ACC112 (cell line): ENCODE data around the gene NYNRIN.

Experiments used
- H2AFZ ChIP-seq: fragments of 200-600 bp; sonication (generic); one replicate; pipeline ENCODE4 v1.6.0; 2017; ENCODE audit warnings: antibody characterized with exemption, low read length; ENCODE audit not compliant: unreplicated experiment
- H3K27ac ChIP-seq: fragments of 200-600 bp; sonication (generic); 2 replicates; pipeline ENCODE4 v1.5.1; 2014; ENCODE audit warnings: low read depth, mild to moderate bottlenecking, antibody characterized with exemption, low read length, moderate library complexity
- H3K27me3 ChIP-seq: fragments of 200-600 bp; sonication (generic); 2 replicates; pipeline ENCODE4 v1.6.1; 2014; ENCODE audit warnings: mild to moderate bottlenecking, antibody characterized with exemption, low read length, moderate library complexity, mixed read lengths; ENCODE audit not compliant: insufficient read depth
- H3K36me3 ChIP-seq: fragments of 200-600 bp; sonication (generic); 2 replicates; pipeline ENCODE4 v1.6.1; 2016; ENCODE audit warnings: mild to moderate bottlenecking, antibody characterized with exemption, low read length, moderate library complexity, mixed read lengths; ENCODE audit not compliant: insufficient read depth
- H3K4me1 ChIP-seq: fragments of 200-600 bp; sonication (generic); one replicate; pipeline ENCODE4 v1.6.1; 2016; ENCODE audit warnings: low read length, mixed read lengths; ENCODE audit not compliant: insufficient read depth, unreplicated experiment, control insufficient read depth
- H3K4me3 ChIP-seq: fragments of 200-600 bp; sonication (generic); 2 replicates; pipeline ENCODE4 v1.5.1; 2014; ENCODE audit warnings: mild to moderate bottlenecking, low read depth, low read length
- H3K79me2 ChIP-seq: fragments of 200-600 bp; sonication (generic); one replicate; pipeline ENCODE4 v1.6.0; 2016; ENCODE audit warnings: low read length; ENCODE audit not compliant: control insufficient read depth, unreplicated experiment, insufficient read depth

Gene NYNRIN

DNA sequence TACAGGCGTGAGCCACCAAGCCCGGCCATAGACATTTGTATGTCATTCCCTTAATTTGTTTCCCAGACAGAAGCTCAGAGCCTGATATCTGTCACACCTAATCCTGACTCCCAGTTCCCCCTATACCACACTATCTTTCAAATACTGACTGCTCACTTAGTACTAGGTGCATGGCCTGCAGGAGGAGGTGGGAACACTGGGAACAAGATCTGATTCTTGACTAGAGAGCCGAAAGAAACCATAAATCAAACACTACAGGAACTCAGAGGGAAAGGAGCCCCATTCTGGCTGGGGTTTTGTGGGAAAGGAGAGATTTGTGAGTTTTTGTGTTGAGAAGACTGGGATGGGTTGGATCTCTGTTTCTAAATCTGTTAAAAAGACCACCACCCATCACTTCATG is 35.9 kb downstream of the NYNRIN start:
- H3K27ac ChIP-seq, result no peak overlapping the region
- H3K27me3 ChIP-seq, result no peaks in the 10 kb centered on the region
- H2AFZ ChIP-seq, result no peak overlapping the region
- peaks cover 20% of the 10 kb centered on the region for H3K79me2 ChIP-seq
- H3K4me3 ChIP-seq, result no peak overlapping the region
- peaks cover 22% of the 10 kb centered on the region for H3K36me3 ChIP-seq
- H3K4me1 ChIP-seq, result peaks cover 19% of the 10 kb centered on the region

DNA sequence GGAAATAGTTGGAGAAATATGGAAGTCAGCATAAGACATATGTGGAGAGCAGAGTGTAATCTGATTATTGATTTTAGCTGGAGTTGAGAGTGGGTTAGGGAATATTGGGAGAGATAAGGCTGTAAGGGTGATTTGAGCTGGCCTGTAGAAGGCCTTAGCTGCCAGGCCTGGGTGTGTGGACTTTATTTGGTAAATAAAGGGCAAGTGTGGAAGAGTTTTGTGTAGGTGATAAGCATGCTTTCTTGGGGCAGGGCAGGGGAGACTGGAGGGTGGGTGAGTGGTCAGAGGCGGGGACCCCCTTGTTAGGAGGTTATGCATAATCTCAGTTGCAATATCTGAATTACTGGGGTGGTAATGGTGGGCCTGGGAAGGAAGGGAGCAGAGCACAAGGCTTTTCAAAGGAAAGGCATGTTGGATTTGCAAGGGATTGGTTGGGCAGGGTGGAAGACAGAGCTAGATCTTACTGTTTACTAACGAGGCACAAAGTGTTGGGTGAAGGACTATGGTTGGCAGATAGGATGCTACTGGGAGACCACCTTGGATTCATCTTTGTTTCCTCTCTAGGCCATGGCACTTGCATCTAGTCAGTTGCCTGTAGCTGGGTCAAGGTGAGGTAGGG is 36.5 kb downstream of the NYNRIN start:
- Histone ChIP-seq H3K4me1 (peaks cover 21% of the 10 kb centered on the region), H3K27me3 (no peaks in the 10 kb centered on the region), H3K36me3 (peaks cover 23% of the 10 kb centered on the region), H2AFZ (no peak overlapping the region), H3K79me2 (peaks cover 18% of the 10 kb centered on the region), H3K4me3 (no peak overlapping the region), H3K27ac (no peak overlapping the region)

DNA sequence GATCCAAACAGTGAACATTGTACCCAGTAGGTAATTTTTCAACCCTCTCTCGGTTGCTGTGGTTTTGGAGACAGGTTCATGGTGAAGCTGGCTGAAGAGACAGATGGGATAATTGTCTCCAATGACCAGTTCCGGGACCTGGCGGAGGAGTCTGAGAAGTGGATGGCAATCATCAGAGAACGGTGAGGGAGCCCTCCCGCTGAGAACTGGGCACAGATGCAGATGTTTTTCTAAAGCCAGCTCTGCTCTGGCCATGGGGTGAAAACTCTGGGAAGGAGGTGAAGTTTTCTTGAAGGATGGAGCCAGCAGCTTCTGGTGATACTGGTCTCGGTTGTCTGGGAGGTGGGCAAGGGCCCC is 37.2 kb downstream of the NYNRIN start:
- H3K4me1 ChIP-seq, result peaks cover 27% of the 10 kb centered on the region
- H3K27ac ChIP-seq, result no peak overlapping the region
- H2AFZ ChIP-seq, result no peak overlapping the region
- no peaks in the 10 kb centered on the region for H3K27me3 ChIP-seq
- peaks cover 21% of the 10 kb centered on the region for H3K79me2 ChIP-seq
- no peak overlapping the region for H3K4me3 ChIP-seq
- H3K36me3 ChIP-seq, result peaks cover 23% of the 10 kb centered on the region

DNA sequence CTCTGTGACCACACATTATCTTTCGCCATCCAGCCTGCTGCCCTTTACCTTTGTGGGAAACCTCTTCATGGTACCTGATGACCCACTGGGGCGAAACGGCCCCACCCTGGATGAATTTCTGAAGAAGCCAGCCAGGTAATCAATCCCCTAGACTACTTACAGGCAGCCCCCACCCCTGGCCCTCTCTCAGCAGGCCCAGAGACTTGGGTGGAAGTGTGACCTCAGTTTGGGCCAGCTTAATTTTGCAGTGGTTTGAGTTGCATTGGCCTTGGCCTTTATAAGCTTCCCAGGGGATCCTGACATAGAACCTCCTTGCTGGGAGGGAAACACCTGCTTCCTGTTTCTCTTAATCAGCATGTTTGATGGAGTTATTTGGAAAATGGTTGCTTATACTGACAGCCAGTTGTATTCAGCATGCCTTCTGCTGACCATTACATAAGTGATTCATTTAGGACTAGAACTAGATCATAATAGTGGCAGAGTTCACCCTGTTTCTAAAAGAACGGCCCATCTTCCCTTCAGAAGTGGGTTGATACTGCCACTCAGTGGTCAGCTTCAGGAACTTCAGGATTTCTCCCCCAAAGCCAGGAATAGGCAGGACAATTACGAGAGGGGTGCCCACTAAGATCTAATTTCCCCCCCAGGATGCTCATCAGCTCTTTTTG is 37.7 kb downstream of the NYNRIN start:
- Histone ChIP-seq H3K27ac (no peak overlapping the region), H2AFZ (no peak overlapping the region), H3K4me3 (no peak overlapping the region), H3K79me2 (peaks cover 21% of the 10 kb centered on the region), H3K36me3 (peaks cover 23% of the 10 kb centered on the region), H3K27me3 (no peaks in the 10 kb centered on the region), H3K4me1 (peaks cover 27% of the 10 kb centered on the region)

DNA sequence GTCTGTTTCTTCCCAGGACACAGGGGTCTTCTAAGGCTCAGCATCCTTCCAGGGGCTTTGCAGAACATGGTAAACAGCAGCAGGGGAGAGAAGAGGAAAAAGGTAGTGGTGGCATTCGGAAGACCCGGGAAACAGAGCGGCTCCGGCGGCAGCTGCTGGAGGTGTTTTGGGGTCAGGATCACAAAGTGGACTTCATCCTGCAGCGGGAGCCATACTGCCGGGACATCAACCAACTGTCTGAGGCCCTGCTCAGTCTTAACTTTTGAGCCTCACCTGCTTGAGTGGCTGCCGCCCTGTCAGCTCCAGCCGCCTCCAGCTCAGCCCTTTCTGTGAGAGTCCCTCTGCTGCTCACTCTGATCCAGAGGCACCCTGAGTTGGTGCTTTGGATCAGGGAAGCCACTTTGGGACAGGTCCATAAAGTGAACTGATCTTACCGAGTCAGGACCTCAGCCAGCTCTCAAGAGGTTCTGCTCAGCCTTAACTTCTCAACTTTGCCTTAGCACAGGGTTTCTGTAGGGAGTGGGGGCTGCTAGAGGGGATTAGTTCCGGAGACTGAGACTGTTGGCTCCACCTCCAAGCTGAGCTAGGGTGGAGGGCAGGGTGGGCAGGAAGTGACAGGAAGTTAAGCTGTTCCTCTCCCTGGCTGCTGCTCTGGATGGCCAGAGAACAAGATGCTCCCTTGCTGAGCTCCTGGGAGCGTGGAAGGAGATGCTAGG is 38.4 kb downstream of the NYNRIN start:
- H3K4me1 ChIP-seq, result peaks cover 24% of the 10 kb centered on the region

DNA sequence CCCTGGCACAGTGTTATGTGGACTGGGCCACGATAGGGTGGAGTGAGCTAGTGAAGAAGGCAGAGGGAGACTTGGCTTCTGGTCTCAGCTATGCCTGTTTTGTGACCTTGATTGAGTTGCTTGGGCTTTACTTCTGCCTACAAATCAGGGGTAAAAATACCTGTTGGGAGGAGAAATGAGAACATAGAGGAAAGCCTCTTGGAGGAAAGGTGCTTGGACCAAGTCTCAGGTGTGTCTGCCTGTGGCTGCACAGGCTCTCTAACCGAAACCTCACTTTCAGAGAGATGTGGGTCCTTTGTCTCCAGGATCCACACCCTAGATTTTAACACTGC is 38.9 kb downstream of the NYNRIN start:
- Histone ChIP-seq H3K36me3 (peaks cover 20% of the 10 kb centered on the region), H3K79me2 (peaks cover 14% of the 10 kb centered on the region), H3K27me3 (no peaks in the 10 kb centered on the region), H2AFZ (no peak overlapping the region), H3K4me1 (peaks cover 19% of the 10 kb centered on the region), H3K27ac (no peak overlapping the region), H3K4me3 (no peak overlapping the region)

More for the DNA sequence above, 38.4 kb downstream of the NYNRIN start:
- Histone ChIP-seq H3K27me3 (no peaks in the 10 kb centered on the region), H3K36me3 (peaks cover 23% of the 10 kb centered on the region), H2AFZ (no peak overlapping the region), H3K79me2 (peaks cover 19% of the 10 kb centered on the region), H3K27ac (no peak overlapping the region), H3K4me3 (no peak overlapping the region)

DNA sequence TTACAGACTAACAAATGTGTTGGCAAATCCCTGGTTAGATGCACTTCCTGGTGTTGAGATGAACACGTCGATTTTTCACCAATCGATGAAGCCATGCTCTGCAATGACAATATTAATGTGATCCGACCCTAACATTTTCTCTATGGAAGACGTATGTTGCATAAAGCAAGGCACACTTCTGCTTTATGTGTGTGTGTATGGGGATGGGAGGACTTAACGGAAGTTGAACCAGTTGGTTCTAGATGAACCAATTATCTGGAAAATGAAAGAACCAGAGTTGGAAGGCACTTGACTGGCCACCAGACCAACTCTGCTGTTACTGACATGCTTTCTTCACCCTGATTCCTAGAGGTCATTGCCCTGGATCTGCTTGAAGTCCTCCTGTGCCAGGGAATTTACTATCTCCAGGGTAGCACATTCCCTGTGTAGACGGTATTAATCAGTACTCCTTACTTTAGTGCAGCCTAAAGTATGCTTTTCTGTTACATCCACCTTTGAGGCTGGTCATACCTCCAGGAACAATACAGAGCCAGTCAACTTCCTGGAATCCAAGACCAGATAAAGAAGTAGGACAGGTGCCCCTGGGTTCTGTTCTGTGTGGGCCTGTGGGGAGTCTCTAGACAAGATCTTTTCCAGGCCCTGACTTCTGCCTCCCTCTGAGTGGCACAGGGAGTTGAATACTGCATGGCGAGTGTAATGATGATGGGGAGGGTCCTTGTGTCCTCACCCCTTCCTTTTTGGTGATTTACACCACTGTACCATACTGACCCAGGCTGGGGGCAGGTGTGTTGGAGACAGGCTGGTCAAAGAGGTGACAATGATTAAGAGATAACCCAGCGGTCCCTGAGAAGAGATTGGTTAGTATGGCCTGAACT is 39.7 kb downstream of the NYNRIN start:
- no peak overlapping the region for H3K4me3 ChIP-seq
- no peaks in the 10 kb centered on the region for H3K27me3 ChIP-seq
- no peak overlapping the region for H3K27ac ChIP-seq
- H3K4me1 ChIP-seq, result peaks cover 19% of the 10 kb centered on the region
- no peak overlapping the region for H2AFZ ChIP-seq
- H3K79me2 ChIP-seq, result peaks cover 14% of the 10 kb centered on the region
- peaks cover 18% of the 10 kb centered on the region for H3K36me3 ChIP-seq

DNA sequence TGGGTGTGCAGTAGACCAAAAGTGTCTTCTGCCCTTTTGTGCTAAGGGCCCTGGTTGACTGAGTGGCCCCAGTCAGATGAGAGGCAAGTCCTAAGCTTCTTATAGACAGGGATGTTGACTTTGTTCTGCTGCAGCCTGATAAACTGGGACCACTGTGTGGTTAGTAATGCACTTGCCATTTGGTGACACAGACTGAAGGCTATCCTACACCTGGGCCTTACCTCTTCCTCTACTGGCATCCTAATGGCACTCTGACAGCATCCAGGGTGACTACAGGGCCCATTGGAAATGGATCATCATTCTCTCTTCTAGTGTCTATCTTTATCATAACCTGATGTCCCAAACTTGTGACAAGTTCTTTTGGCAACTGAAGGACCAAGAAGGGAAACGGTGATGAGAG is 40.5 kb downstream of the NYNRIN start:
- no peaks in the 10 kb centered on the region for H3K27me3 ChIP-seq
- H3K27ac ChIP-seq, result no peak overlapping the region
- H3K79me2 ChIP-seq, result peaks cover 14% of the 10 kb centered on the region
- no peak overlapping the region for H3K4me3 ChIP-seq
- H3K36me3 ChIP-seq, result peaks cover 18% of the 10 kb centered on the region
- no peak overlapping the region for H2AFZ ChIP-seq
- H3K4me1 ChIP-seq, result peaks cover 19% of the 10 kb centered on the region

DNA sequence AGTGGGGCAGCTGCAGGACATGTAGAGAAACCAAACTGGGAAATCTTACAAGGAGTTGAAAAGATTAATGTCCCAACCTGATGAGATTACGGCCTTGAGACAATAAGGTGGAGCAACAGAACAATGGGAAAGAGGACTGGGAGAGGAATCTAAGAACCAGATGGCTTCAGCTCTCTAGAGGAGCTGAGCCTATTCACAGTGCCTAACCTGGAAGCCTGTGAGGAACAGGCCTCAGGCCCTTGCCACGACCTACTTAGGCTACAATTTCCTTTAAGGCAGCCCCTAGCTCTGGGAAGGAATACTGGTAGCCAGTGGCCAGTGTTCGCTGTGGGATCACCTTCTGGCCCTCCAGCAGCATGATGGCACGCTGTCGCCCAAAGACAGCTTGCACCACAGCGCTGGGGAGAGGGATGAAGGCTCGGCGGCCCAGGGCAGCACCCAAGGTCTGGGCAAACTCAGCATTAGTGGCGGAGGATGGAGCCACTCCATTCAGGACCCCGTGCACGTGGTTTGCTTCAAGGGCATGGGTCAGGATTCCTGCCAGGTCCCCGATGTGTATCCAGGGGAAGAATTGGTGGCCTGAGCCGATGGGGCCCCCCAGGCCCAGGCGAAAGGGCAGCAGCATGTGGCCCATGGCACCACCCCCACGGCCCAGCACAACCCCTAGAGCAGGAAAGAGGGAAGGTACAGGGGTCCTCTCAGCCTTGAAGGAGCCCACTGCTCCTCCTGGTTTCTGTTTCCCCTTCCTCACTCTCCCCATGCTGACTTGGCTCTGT is 41.2 kb downstream of the NYNRIN start:
- Histone ChIP-seq H3K4me1 (peaks cover 19% of the 10 kb centered on the region), H3K36me3 (peaks cover 18% of the 10 kb centered on the region), H3K79me2 (peaks cover 14% of the 10 kb centered on the region), H3K4me3 (no peak overlapping the region), H3K27ac (no peak overlapping the region), H2AFZ (no peak overlapping the region), H3K27me3 (no peaks in the 10 kb centered on the region)
